Upper lobe of right lung (tissue), 1 donor: ENCODE measurements around the gene RANBP17. TPM values are rescaled to one million over a fixed set of nuclear protein-coding genes. Genes with fewer than 3 reads are reported as not detected.

ENCODE experiments used
- ATAC-seq: fragments of 200-7000 bp; cut with Tn5 transposase; one replicate; pipeline ENCODE4 v1.9.1; 2020; ENCODE audit warnings: mild to moderate bottlenecking, moderate library complexity
- DNase-seq: peaks from one replicate; pipeline ENCODE4 v3.0.0-alpha.2; 2020
- H3K27ac ChIP-seq: fragments of 200-600 bp; one replicate; pipeline ENCODE4 v1.8.0; 2022
- H3K27me3 ChIP-seq: fragments of 200-600 bp; one replicate; pipeline ENCODE4 v1.8.0; 2022; ENCODE audit warnings: mild to moderate bottlenecking
- H3K36me3 ChIP-seq: fragments of 200-600 bp; one replicate; pipeline ENCODE4 v1.8.0; 2022
- H3K4me1 ChIP-seq: fragments of 200-600 bp; one replicate; pipeline ENCODE4 v1.8.0; 2022
- H3K4me3 ChIP-seq: fragments of 200-600 bp; one replicate; pipeline ENCODE4 v1.8.0; 2022; ENCODE audit warnings: mild to moderate bottlenecking
- H3K9me3 ChIP-seq: fragments of 200-600 bp; one replicate; pipeline ENCODE4 v1.8.0; 2022
- CTCF ChIP-seq: fragments of 200-600 bp; IDR thresholded peaks from one replicate; pipeline ENCODE4 v1.8.0; 2022; ENCODE audit warnings: antibody characterized with exemption
- intact Hi-C: fragments of 100-400 bp; cut with DNase I; formaldehyde crosslinking; loops from one replicate; pipeline ENCODE4 v1.11.0; 2022
- total RNA-seq: library from RNA; stranded (reverse); fragmentation: NEBNext Ultra II Directional; extraction: Animal tissue kit (Norgen Biotek cat#: 25700); gene quantifications from one replicate; pipeline ENCODE4 v1.2.1, GENCODE V29; 2021
- donor health status: DM: no; HTN: yes; CAD: no; lungs with severe emphysema.

Gene RANBP17
- total RNA-seq, 1 donor from 2014 or later, result 17.8 TPM

GRCh38 chr5:171120986-171121622 lies 259.3 kb downstream of the RANBP17 start:
- DNase-seq (no peak), ATAC-seq (no peak)
- intact Hi-C loops, result no loop called here
- no peak overlapping the region for H3K4me3 ChIP-seq
- H3K27me3 ChIP-seq, result no peaks in the 10 kb centered on the region
- no peak for TF ChIP-seq CTCF
- H3K36me3 ChIP-seq, result no peaks in the 10 kb centered on the region
- no peaks in the 10 kb centered on the region for H3K4me1 ChIP-seq
- no peaks in the 10 kb centered on the region for H3K9me3 ChIP-seq
- no peak overlapping the region for H3K27ac ChIP-seq

- no peaks in the 10 kb centered on the region for H3K9me3 ChIP-seq
- no peak for ATAC-seq
- no peak overlapping the region for H3K4me3 ChIP-seq
- no peak for TF ChIP-seq CTCF
- intact Hi-C loops, result no loop called here
- H3K36me3 ChIP-seq, result no peaks in the 10 kb centered on the region
- no peak for DNase-seq
- no peaks in the 10 kb centered on the region for H3K27me3 ChIP-seq
- no peaks in the 10 kb centered on the region for H3K4me1 ChIP-seq
- H3K27ac ChIP-seq, result no peak overlapping the region
Observed at GRCh38 chr5:171121638-171122037, 259.8 kb downstream of the RANBP17 start.

GRCh38 chr5:171122372-171122771 lies 260.6 kb downstream of the RANBP17 start:
- Histone ChIP-seq H3K27me3 (no peaks in the 10 kb centered on the region), H3K4me3 (no peak overlapping the region), H3K4me1 (no peaks in the 10 kb centered on the region), H3K9me3 (no peaks in the 10 kb centered on the region), H3K27ac (no peak overlapping the region), H3K36me3 (no peaks in the 10 kb centered on the region)
- intact Hi-C loops, result no loop called here
- ATAC-seq, result peak; percentile 25
- no peak for TF ChIP-seq CTCF
- no peak for DNase-seq

GRCh38 chr5:171123417-171123816 lies 261.6 kb downstream of the RANBP17 start:
- H3K9me3 ChIP-seq, result no peaks in the 10 kb centered on the region
- no peaks in the 10 kb centered on the region for H3K36me3 ChIP-seq
- DNase-seq (no peak), ATAC-seq (no peak)
- no peaks in the 10 kb centered on the region for H3K27me3 ChIP-seq
- H3K4me1 ChIP-seq, result no peaks in the 10 kb centered on the region
- H3K27ac ChIP-seq, result no peak overlapping the region
- intact Hi-C loops, result no loop called here
- TF ChIP-seq CTCF, result no peak
- H3K4me3 ChIP-seq, result no peak overlapping the region

- no peak for ATAC-seq
- no peak for DNase-seq
- intact Hi-C loops, result no loop called here
- Histone ChIP-seq H3K27me3 (no peaks in the 10 kb centered on the region), H3K4me1 (no peaks in the 10 kb centered on the region), H3K4me3 (no peak overlapping the region), H3K36me3 (no peaks in the 10 kb centered on the region), H3K27ac (no peak overlapping the region), H3K9me3 (no peaks in the 10 kb centered on the region)
- no peak for TF ChIP-seq CTCF
Observed at GRCh38 chr5:171127314-171127713, 265.5 kb downstream of the RANBP17 start.

GRCh38 chr5:171128136-171128535 lies 266.3 kb downstream of the RANBP17 start:
- no peak for DNase-seq
- ATAC-seq, result no peak
- Histone ChIP-seq H3K9me3 (no peaks in the 10 kb centered on the region), H3K27ac (no peak overlapping the region), H3K27me3 (no peaks in the 10 kb centered on the region), H3K4me3 (no peak overlapping the region), H3K4me1 (no peaks in the 10 kb centered on the region), H3K36me3 (no peaks in the 10 kb centered on the region)
- TF ChIP-seq CTCF, result no peak
- intact Hi-C loops, result no loop called here
